ENCODE measurements around the gene GABARAPL1. TPM values are rescaled to one million over a fixed set of nuclear protein-coding genes. Genes with fewer than 3 reads are reported as not detected.
"Not testable (repeated sequence)": the region's sequence is repeated elsewhere in the genome, so short reads cannot be mapped to it uniquely, and the experiment has no call there.

Gene GABARAPL1
- total RNA-seq, 1 donor = 26.3 TPM

- no peak for DNase-seq (ENCODE audit: low read depth)
- no peak overlapping the region for H3K4me3 ChIP-seq (ENCODE audit: low read depth, low read length)
- TF ChIP-seq CTCF (IDR thresholded peaks at IDR 0.05; ENCODE audit: insufficient read depth, low read length) = no peak
These were observed 5.3 kb downstream of the GABARAPL1 start for GRCh38 chr12:10218021-10218420.

GRCh38 chr12:10220398-10221077, 7.9 kb downstream of the GABARAPL1 start:
- TF ChIP-seq CTCF (IDR thresholded peaks at IDR 0.05; ENCODE audit: insufficient read depth, low read length) = no peak
- peak; percentile 88 for DNase-seq (ENCODE audit: low read depth)
- no peak overlapping the region for H3K4me3 ChIP-seq (ENCODE audit: low read depth, low read length)

GRCh38 chr12:10221846-10222245, 9.2 kb downstream of the GABARAPL1 start:
- no peak overlapping the region for H3K4me3 ChIP-seq (ENCODE audit: low read depth, low read length)
- no peak for DNase-seq (ENCODE audit: low read depth)
- no peak for TF ChIP-seq CTCF (IDR thresholded peaks at IDR 0.05; ENCODE audit: insufficient read depth, low read length)

GRCh38 chr12:10223208-10223607, 10.5 kb downstream of the GABARAPL1 start:
- no peak for DNase-seq (ENCODE audit: low read depth)
- no peak overlapping the region for H3K4me3 ChIP-seq (ENCODE audit: low read depth, low read length)
- no peak for TF ChIP-seq CTCF (IDR thresholded peaks at IDR 0.05; ENCODE audit: insufficient read depth, low read length)

- H3K4me3 ChIP-seq (ENCODE audit: low read depth, low read length); DNase-seq (ENCODE audit: low read depth): not testable (repeated sequence)
These were observed 12.7 kb downstream of the GABARAPL1 start for GRCh38 chr12:10225426-10225825.

GRCh38 chr12:10226086-10226485, 13.4 kb downstream of the GABARAPL1 start:
- TF ChIP-seq CTCF (IDR thresholded peaks at IDR 0.05; ENCODE audit: insufficient read depth, low read length) = no peak
- DNase-seq (ENCODE audit: low read depth) = no peak
- H3K4me3 ChIP-seq (ENCODE audit: low read depth, low read length) = no peak overlapping the region

- no peak for DNase-seq (ENCODE audit: low read depth)
- no peak overlapping the region for H3K4me3 ChIP-seq (ENCODE audit: low read depth, low read length)
- TF ChIP-seq CTCF (IDR thresholded peaks at IDR 0.05; ENCODE audit: insufficient read depth, low read length) = no peak
These were observed 14.1 kb downstream of the GABARAPL1 start for GRCh38 chr12:10226731-10227130.

Measured in fibroblast of the aortic adventitia (primary cell).